Nephron progenitor cell (in vitro differentiated cells): ENCODE results near the gene ADRA2C.
A peak's percentile ranks its signal among the peaks of the same experiment; 100 is the strongest.

ENCODE experiments used
- DNase-seq: peaks from one replicate; pipeline ENCODE4 v3.0.0; 2021
- H3K27ac Mint-ChIP-seq: 2 replicates; pipeline ENCODE4 v1.8.0; 2021; ENCODE audit warnings: mild to moderate bottlenecking, moderate library complexity, mixed read lengths
- H3K27me3 Mint-ChIP-seq: 2 replicates; pipeline ENCODE4 v1.8.0; 2021; ENCODE audit warnings: mild to moderate bottlenecking, low read depth, mixed read lengths; ENCODE audit not compliant: poor library complexity
- H3K36me3 Mint-ChIP-seq: 2 replicates; pipeline ENCODE4 v1.8.0; 2021; ENCODE audit warnings: low read depth, mixed read lengths
- H3K4me1 Mint-ChIP-seq: 2 replicates; pipeline ENCODE4 v1.8.0; 2021; ENCODE audit warnings: mixed read lengths
- H3K4me3 Mint-ChIP-seq: 2 replicates; pipeline ENCODE4 v1.8.0; 2021; ENCODE audit warnings: mild to moderate bottlenecking, moderate library complexity, mixed read lengths
- H3K9me3 Mint-ChIP-seq: 2 replicates; pipeline ENCODE4 v1.8.0; 2021; ENCODE audit warnings: mild to moderate bottlenecking, moderate library complexity, mixed read lengths
- CTCF ChIP-seq: fragments of 200-600 bp; sonication (generic); IDR thresholded peaks from 2 replicates; pipeline ENCODE4 v1.5.0; 2021; ENCODE audit warnings: antibody characterized with exemption

The ADRA2C gene

DNA sequence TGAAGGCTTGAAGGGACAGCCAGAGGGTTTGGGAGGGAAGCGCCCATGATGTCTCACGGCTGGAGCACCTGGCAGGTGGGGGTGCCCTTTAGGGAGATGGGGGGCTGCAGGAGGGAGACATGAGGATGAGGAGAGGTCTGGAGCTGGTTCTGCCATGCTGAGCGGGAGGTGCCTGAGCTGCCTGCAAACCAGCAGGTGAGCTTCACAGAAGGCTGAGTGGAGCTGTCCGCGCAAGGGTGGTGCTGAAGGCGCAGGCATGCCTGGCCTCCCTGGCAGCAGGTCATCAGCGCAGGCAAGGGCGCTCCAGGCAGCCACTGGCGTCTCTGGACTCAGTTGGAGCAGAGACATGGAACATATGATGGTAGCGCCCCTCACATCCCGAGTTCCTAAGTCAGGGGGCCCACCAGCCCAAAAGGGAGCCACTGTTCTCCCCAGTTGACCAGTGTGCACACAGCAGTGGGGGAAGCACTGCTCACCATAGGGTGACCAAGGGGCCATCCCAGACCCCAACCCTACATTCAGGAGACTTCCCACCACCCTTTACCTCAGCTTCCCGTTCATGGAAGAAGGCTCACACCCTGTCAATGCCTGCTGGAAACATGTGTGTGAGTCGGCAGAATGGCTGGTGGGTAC lies 25.8 kb downstream of the ADRA2C start:
- peak; percentile 98 for DNase-seq
- Mint-ChIP-seq H3K9me3 (peaks cover 31% of the 10 kb centered on the region), H3K4me1 (peaks cover 13% of the 10 kb centered on the region), H3K27ac (no peak overlapping the region), H3K36me3 (no peaks in the 10 kb centered on the region), H3K27me3 (peaks cover 29% of the 10 kb centered on the region), H3K4me3 (no peak overlapping the region)
- TF ChIP-seq CTCF, result no peak

GRCh38 chr4:3792813-3793212 lies 26.6 kb downstream of the ADRA2C start:
- DNase-seq, result peak; percentile 43
- no peaks in the 10 kb centered on the region for H3K36me3 Mint-ChIP-seq
- no peak overlapping the region for H3K27ac Mint-ChIP-seq
- peaks cover 13% of the 10 kb centered on the region for H3K4me1 Mint-ChIP-seq
- H3K4me3 Mint-ChIP-seq, result no peak overlapping the region
- H3K9me3 Mint-ChIP-seq, result peaks cover 31% of the 10 kb centered on the region
- peak; percentile 24 for TF ChIP-seq CTCF
- peaks cover 29% of the 10 kb centered on the region for H3K27me3 Mint-ChIP-seq

- peaks cover 13% of the 10 kb centered on the region for H3K4me1 Mint-ChIP-seq
- no peaks in the 10 kb centered on the region for H3K36me3 Mint-ChIP-seq
- H3K4me3 Mint-ChIP-seq, result no peak overlapping the region
- peaks cover 25% of the 10 kb centered on the region for H3K27me3 Mint-ChIP-seq
- no peak for DNase-seq
- peaks cover 31% of the 10 kb centered on the region for H3K9me3 Mint-ChIP-seq
- no peak overlapping the region for H3K27ac Mint-ChIP-seq
- TF ChIP-seq CTCF, result no peak
Observed at GRCh38 chr4:3793545-3793944, 27.4 kb downstream of the ADRA2C start.

DNA sequence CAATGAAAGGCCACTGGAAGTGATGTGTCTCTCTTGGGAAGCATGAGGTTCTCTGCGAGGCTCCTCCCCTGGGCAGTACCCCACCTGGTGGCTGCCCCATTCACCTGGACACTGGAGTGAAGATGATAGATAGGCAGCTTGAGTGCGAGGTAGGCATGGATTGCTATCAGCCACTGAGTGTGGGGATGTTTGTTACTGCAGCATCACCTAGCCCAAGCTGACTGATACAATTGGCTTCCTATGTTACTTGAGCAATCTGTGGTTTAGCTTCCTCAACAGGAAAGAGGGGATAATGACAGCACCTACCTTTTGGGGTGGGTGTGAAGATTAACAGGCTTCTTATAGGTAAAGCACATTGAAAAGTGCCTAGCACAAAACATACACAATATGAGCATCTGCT lies 30.8 kb downstream of the ADRA2C start:
- peaks cover 31% of the 10 kb centered on the region for H3K9me3 Mint-ChIP-seq
- H3K27ac Mint-ChIP-seq, result no peak overlapping the region
- H3K36me3 Mint-ChIP-seq, result no peaks in the 10 kb centered on the region
- TF ChIP-seq CTCF, result no peak
- H3K4me3 Mint-ChIP-seq, result no peak overlapping the region
- DNase-seq, result no peak
- peaks cover 20% of the 10 kb centered on the region for H3K4me1 Mint-ChIP-seq
- peaks cover 35% of the 10 kb centered on the region for H3K27me3 Mint-ChIP-seq

GRCh38 chr4:3797831-3798790 lies 31.9 kb downstream of the ADRA2C start:
- H3K36me3 Mint-ChIP-seq, result no peaks in the 10 kb centered on the region
- H3K9me3 Mint-ChIP-seq, result peaks cover 31% of the 10 kb centered on the region
- peaks cover 26% of the 10 kb centered on the region for H3K4me1 Mint-ChIP-seq
- no peak overlapping the region for H3K4me3 Mint-ChIP-seq
- TF ChIP-seq CTCF, result no peak
- no peak overlapping the region for H3K27ac Mint-ChIP-seq
- peaks cover 27% of the 10 kb centered on the region for H3K27me3 Mint-ChIP-seq
- no peak for DNase-seq
